GM19328 (cell line): ENCODE data around the gene IL25.
"Not testable (repeated sequence)": the region's sequence is repeated elsewhere in the genome, so short reads cannot be mapped to it uniquely, and the experiment has no call there.

Experiments
- ATAC-seq: cut with Tn5 transposase; IDR thresholded peaks from one replicate; pipeline ENCODE4 v1.9.1; 2021; ENCODE audit warnings: mild to moderate bottlenecking, moderate library complexity; ENCODE audit not compliant: unreplicated experiment

The IL25 gene

GRCh38 chr14:23407516-23408306 is 35.1 kb downstream of the IL25 start, which contains the start of gene MYH6:
TSS of gene MYH6 (minus strand) at chr14:23408273. CDS start at chr14:23407223, 1,050 bp downstream.
- ATAC-seq: no peak

- ATAC-seq: no peak
Observed at GRCh38 chr14:23408307-23408630, 35.7 kb downstream of the IL25 start.

- ATAC-seq: no peak
Observed at GRCh38 chr14:23409475-23409874, 36.9 kb downstream of the IL25 start.

- ATAC-seq: no peak
Observed at GRCh38 chr14:23409966-23410635, 37.5 kb downstream of the IL25 start.

- no peak for ATAC-seq
Observed at GRCh38 chr14:23411563-23412525, 39.2 kb downstream of the IL25 start.

- no peak for ATAC-seq
Observed at GRCh38 chr14:23413681-23414080, 41.1 kb downstream of the IL25 start.

- no peak for ATAC-seq
Observed at GRCh38 chr14:23414254-23414653, 41.6 kb downstream of the IL25 start.

GRCh38 chr14:23414906-23415820 is 42.6 kb downstream of the IL25 start:
- ATAC-seq: no peak

- no peak for ATAC-seq
Observed at GRCh38 chr14:23415821-23416778, 43.5 kb downstream of the IL25 start.

GRCh38 chr14:23416801-23417200 is 44.2 kb downstream of the IL25 start:
- no peak for ATAC-seq

- not testable (repeated sequence) for ATAC-seq
Observed at GRCh38 chr14:23417269-23417668, 44.7 kb downstream of the IL25 start.

- ATAC-seq: no peak
Observed at GRCh38 chr14:23418021-23418420, 45.4 kb downstream of the IL25 start.

GRCh38 chr14:23419646-23420045 is 47.0 kb downstream of the IL25 start:
- not testable (repeated sequence) for ATAC-seq

GRCh38 chr14:23421594-23421993 is 49.0 kb downstream of the IL25 start:
- ATAC-seq: no peak

GRCh38 chr14:23423657-23424056 is 51.0 kb downstream of the IL25 start:
- ATAC-seq: no peak

GRCh38 chr14:23425169-23425568 is 52.6 kb downstream of the IL25 start:
- ATAC-seq: no peak

- not testable (repeated sequence) for ATAC-seq
Observed at GRCh38 chr14:23425798-23426197, 53.2 kb downstream of the IL25 start.
